HG03469 (cell line): Measurements from ENCODE around the gene TM4SF20.

Experiments
- ATAC-seq: cut with Tn5 transposase; IDR thresholded peaks from one replicate; pipeline ENCODE4 v1.9.1; 2021; ENCODE audit warnings: mild to moderate bottlenecking, moderate library complexity, moderate number of reproducible peaks; ENCODE audit not compliant: unreplicated experiment

Gene TM4SF20

DNA sequence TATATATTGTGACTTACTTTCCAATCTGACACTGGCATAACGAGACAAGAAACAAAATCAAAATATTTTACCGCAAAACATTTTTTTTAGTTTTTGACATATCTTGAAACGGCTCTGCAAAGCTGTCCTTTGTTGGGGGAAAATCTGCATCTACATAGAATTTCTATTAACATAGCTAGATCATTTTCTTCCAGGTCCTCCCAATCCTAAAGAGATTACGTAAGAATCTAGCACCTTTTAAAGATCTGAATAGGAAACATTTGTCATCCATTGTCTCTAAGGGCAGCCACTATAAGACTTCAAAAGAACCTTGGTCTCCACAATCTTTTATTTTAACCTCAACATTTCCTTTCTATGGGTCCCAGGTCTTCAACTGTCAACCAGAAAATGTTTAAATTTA is 55.3 kb downstream of the TM4SF20 start:
- ATAC-seq: no peak

DNA sequence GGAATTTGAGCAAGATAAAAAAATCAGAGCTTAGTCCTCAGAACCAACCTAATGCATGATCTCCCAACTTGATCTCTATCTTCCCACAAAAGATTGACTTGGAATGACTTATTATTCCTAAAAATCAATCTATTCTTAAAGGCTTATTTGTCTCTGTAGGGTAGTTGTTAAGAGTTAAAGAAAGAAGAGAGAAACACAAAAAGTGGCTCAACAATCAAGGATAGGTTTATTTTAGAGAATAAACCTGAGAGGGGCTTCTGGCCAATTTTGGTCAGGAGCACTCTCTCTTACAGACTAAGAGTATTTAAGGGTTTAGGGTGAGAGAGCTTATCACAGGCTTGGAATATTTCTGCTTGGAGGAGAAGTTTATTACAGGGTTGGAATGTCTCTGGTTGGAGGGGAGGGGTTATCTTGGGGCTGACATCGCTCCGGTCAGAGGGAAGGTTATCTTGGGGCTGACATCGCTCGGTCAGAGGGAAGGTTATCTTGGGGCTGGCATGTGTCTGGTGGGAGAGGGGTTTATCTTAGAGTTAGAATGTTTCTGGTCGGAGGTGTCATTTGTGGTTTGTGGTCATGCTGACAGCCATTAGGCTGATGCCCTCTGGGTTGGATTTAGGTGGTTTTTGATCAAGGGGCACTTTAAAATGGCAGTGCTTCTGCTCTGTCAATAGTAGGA is 56.4 kb downstream of the TM4SF20 start:
- ATAC-seq: no peak

GRCh38 chr2:227320305-227321094 is 58.6 kb downstream of the TM4SF20 start:
- no peak for ATAC-seq

GRCh38 chr2:227317834-227318233 is 61.3 kb downstream of the TM4SF20 start:
- ATAC-seq: no peak

DNA sequence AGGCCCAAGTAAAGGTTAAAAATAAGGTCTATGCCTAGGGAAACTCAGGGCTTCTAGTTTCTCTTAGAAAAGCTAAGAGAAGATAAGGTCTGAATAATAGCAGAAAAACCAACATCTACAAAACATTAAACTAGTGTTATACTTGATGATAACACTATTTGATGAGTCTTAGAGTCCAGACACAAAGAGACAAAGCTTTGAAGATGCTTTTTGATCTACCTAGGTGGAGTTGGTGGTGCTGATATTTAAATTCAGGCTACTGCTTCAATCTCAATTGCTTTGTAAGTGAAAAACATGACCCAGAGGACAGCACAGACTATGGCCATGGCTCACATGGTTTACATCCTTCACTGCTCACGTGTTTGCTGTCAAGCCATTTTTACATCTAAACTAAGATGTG is 65.8 kb downstream of the TM4SF20 start:
- no peak for ATAC-seq

DNA sequence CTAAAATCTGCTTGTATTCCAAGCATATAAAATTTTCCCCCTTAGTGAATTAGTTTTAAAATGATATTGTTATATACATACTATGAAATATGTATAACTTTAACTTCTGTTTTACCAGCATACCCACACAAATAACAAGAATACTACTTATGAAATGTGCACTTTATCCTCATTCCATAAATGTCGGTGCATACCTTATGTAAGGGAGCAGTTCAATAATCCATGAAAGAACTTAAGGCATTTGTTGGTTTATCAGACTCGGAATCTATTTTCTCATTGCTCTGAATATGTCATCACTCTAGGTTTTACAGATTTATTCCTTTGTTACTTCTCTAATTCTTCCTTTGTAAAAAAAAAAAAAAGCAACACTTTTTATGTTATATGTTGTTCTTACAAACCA is 66.5 kb downstream of the TM4SF20 start:
- ATAC-seq: no peak
